HepG2 (cell line): Measurements from ENCODE around the gene SH3BP2. TPM values are rescaled to one million over a fixed set of nuclear protein-coding genes. Genes with fewer than 3 reads are reported as not detected.
A peak's percentile ranks its signal among the peaks of the same experiment; 100 is the strongest.

Experiments
- ASH2L ChIP-seq: fragments of 300-600, 200-600 bp; sonication (generic); IDR thresholded peaks from 2 replicates; pipeline ENCODE4 v1.7.0; 2017; ENCODE audit warnings: low read depth, mild to moderate bottlenecking, moderate library complexity, mixed read lengths, low read length; ENCODE audit not compliant: insufficient read length
- CENPT ChIP-seq: sonication (generic); formaldehyde crosslinking; IDR thresholded peaks from 2 replicates; pipeline ENCODE4 v1.8.0; 2022; ENCODE audit warnings: low read depth, mild to moderate bottlenecking, moderate library complexity, missing genetic modification reagents
- CHD4 ChIP-seq: fragments of 200-600 bp; sonication (generic); IDR thresholded peaks from 2 replicates; pipeline ENCODE4 v1.7.0; 2017; ENCODE audit warnings: mild to moderate bottlenecking, low read length, borderline replicate concordance
- ELK4 ChIP-seq: sonication (generic); formaldehyde crosslinking; IDR thresholded peaks from 2 replicates; pipeline ENCODE4 v1.9.0; 2021; ENCODE audit warnings: missing genetic modification reagents, borderline replicate concordance
- GATAD1 ChIP-seq: IDR thresholded peaks from 2 replicates; pipeline ENCODE4 v1.6.1; 2016; ENCODE audit warnings: missing genetic modification reagents, missing compliant biosample characterization
- KDM5B ChIP-seq: sonication (generic); formaldehyde crosslinking; IDR thresholded peaks from 2 replicates; pipeline ENCODE4 v1.4.0; 2020; ENCODE audit warnings: missing genetic modification reagents, mild to moderate bottlenecking, borderline replicate concordance
- MXD3 ChIP-seq: IDR thresholded peaks from 2 replicates; pipeline ENCODE4 v1.6.1; 2016; ENCODE audit warnings: mild to moderate bottlenecking, missing biosample characterization, missing genetic modification reagents
- NFYB ChIP-seq: sonication (generic); formaldehyde crosslinking; IDR thresholded peaks from 2 replicates; pipeline ENCODE4 v1.4.0; 2020; ENCODE audit warnings: missing genetic modification reagents
- PHF20 ChIP-seq: sonication (generic); formaldehyde crosslinking; IDR thresholded peaks from 2 replicates; pipeline ENCODE4 v1.5.0; 2020; ENCODE audit warnings: mild to moderate bottlenecking, missing genetic modification reagents
- POLR2AphosphoS2 ChIP-seq: IDR thresholded peaks from 2 replicates; pipeline ENCODE4 v1.6.1; 2011; ENCODE audit warnings: low read depth, low read length, improper control_type of control experiment
- SETDB1 ChIP-seq: sonication (generic); formaldehyde crosslinking; IDR thresholded peaks from 2 replicates; pipeline ENCODE4 v1.5.1; 2020; ENCODE audit warnings: missing genetic modification reagents, mild to moderate bottlenecking, borderline replicate concordance
- SIX4 ChIP-seq: sonication (generic); formaldehyde crosslinking; IDR thresholded peaks from 2 replicates; pipeline ENCODE4 v1.4.0; 2020; ENCODE audit warnings: missing genetic modification reagents
- THAP11 ChIP-seq: IDR thresholded peaks from 2 replicates; pipeline ENCODE4 v1.6.1; 2016; ENCODE audit warnings: missing biosample characterization, missing genetic modification reagents
- XBP1 ChIP-seq: sonication (generic); formaldehyde crosslinking; IDR thresholded peaks from 2 replicates; pipeline ENCODE4 v1.5.0; 2020; ENCODE audit warnings: missing genetic modification reagents
- ZFP90 ChIP-seq: sonication (generic); formaldehyde crosslinking; IDR thresholded peaks from 2 replicates; pipeline ENCODE4 v1.8.0; 2022; ENCODE audit warnings: missing genetic modification reagents, mild to moderate bottlenecking, inconsistent platforms, borderline replicate concordance
- ZNF12 ChIP-seq: sonication (generic); formaldehyde crosslinking; IDR thresholded peaks from 2 replicates; pipeline ENCODE4 v1.5.0; 2020; ENCODE audit warnings: missing genetic modification reagents
- ZNF180 ChIP-seq: sonication (generic); formaldehyde crosslinking; IDR thresholded peaks from 2 replicates; pipeline ENCODE4 v1.4.0; 2020; ENCODE audit warnings: low read depth, missing genetic modification reagents, borderline replicate concordance
- ZNF205 ChIP-seq: IDR thresholded peaks from 2 replicates; pipeline ENCODE4 v1.6.1; 2018; ENCODE audit warnings: missing biosample characterization, missing genetic modification reagents
- ZNF224 ChIP-seq: sonication (generic); formaldehyde crosslinking; IDR thresholded peaks from 2 replicates; pipeline ENCODE4 v1.5.0; 2020; ENCODE audit warnings: mild to moderate bottlenecking, missing genetic modification reagents
- ZNF235 ChIP-seq: sonication (generic); formaldehyde crosslinking; IDR thresholded peaks from 2 replicates; pipeline ENCODE4 v1.8.1; 2023; ENCODE audit warnings: mild to moderate bottlenecking, missing genetic modification reagents, borderline replicate concordance
- ZNF362 ChIP-seq: sonication (generic); formaldehyde crosslinking; IDR thresholded peaks from 2 replicates; pipeline ENCODE4 v1.4.0; 2020; ENCODE audit warnings: missing genetic modification reagents, mild to moderate bottlenecking, borderline replicate concordance
- polyA plus RNA-seq, 8 experiments: library from polyadenylated mRNA; depleted of rRNA in 3 of 8; stranded (reverse) in 7 of 8; unstranded in 1 of 8; fragments of >200 nt; fragmentation: Illumina TruSeq in 4 of 8; extraction: Trizol in 4 of 8; gene quantifications; 2 replicates each; pipeline versions ENCODE4 v1.2.1 to v1.2.3, GENCODE V29; 2011 to 2016; ENCODE audit warnings: low read depth in 4 of 8, missing spikeins in 1 of 8, mixed read lengths in 1 of 8; ENCODE audit not compliant: insufficient read depth in 1 of 8
- total RNA-seq, 5 experiments: library from RNA; depleted of rRNA; stranded (reverse); fragments of >200 nt; fragmentation: Illumina TruSeq; extraction: Trizol; gene quantifications; 2 replicates each; pipeline ENCODE4 v1.2.3, GENCODE V29; 2016; ENCODE audit warnings: low read depth in 1 of 5
- TF ChIP-seq, protein P1 (sequence below): sonication (generic); formaldehyde crosslinking; IDR thresholded peaks from 2 replicates; pipeline ENCODE4 v1.8.0; 2022; ENCODE audit warnings: mild to moderate bottlenecking, missing genetic modification reagents, borderline replicate concordance
- TF ChIP-seq, protein P2 (sequence below): sonication (generic); formaldehyde crosslinking; IDR thresholded peaks from 2 replicates; pipeline ENCODE4 v1.9.0; 2022; ENCODE audit warnings: missing genetic modification reagents, mild to moderate bottlenecking, borderline replicate concordance

The SH3BP2 gene
- total and polyA plus RNA-seq, 2 of the 13 experiments (the other 11 are each of a cell fraction or from before 2014, with no cell fraction given): 16.9 to 34.5 TPM

GRCh38 chr4:2800691-2801596 is 8.1 kb downstream of the SH3BP2 start (continued):
- TF ChIP-seq PHF20: peak; percentile 44; the same call in 1 of the 2 replicates
- TF ChIP-seq MXD3: no peak
- TF ChIP-seq POLR2AphosphoS2: no peak
- TF ChIP-seq CENPT (CRISPR knock-in tag): peak; percentile 55; the same call in 1 of the 2 replicates
- TF ChIP-seq KDM5B (CRISPR knock-in tag): peak; percentile 22; the same call in 1 of the 2 replicates
- no peak; the same call in 1 of the 2 replicates for TF ChIP-seq ZFP90 (CRISPR knock-in tag)
- no peak for TF ChIP-seq ZNF362 (CRISPR knock-in tag)
- TF ChIP-seq ZNF205 (CRISPR knock-in tag): peak; percentile 58
- TF ChIP-seq SIX4: no peak
- TF ChIP-seq ZNF12 (CRISPR knock-in tag): peak; percentile 57; the same call in 1 of the 2 replicates
- no peak for TF ChIP-seq ZNF235 (CRISPR knock-in tag)
- TF ChIP-seq ZNF180 (CRISPR knock-in tag): no peak
- no peak for TF ChIP-seq ZNF224
- TF ChIP-seq XBP1 (CRISPR knock-in tag): no peak
- TF ChIP-seq SETDB1 (CRISPR knock-in tag): no peak
- peak; percentile 74 for TF ChIP-seq ASH2L
- TF ChIP-seq ELK4 (CRISPR knock-in tag): no peak
- TF ChIP-seq NFYB (CRISPR knock-in tag): no peak; the same call in 1 of the 2 replicates
- TF ChIP-seq, protein P1, sequence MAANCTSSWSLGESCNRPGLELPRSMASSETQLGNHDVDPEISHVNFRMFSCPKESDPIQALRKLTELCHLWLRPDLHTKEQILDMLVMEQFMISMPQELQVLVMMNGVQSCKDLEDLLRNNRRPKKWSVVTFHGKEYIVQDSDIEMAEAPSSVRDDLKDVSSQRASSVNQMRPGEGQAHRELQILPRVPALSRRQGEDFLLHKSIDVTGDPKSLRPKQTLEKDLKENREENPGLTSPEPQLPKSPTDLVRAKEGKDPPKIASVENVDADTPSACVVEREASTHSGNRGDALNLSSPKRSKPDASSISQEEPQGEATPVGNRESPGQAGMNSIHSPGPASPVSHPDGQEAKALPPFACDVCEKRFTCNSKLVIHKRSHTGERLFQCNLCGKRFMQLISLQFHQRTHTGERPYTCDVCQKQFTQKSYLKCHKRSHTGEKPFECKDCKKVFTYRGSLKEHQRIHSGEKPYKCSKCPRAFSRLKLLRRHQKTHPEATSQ (CRISPR knock-in tag): peak; percentile 15; the same call in 1 of the 2 replicates
- peak; percentile 56; the same call in 1 of the 2 replicates for TF ChIP-seq GATAD1 (CRISPR knock-in tag)
- no peak for TF ChIP-seq CHD4
- TF ChIP-seq THAP11 (CRISPR knock-in tag): peak; percentile 64; the same call in 1 of the 2 replicates
- TF ChIP-seq, protein P2, sequence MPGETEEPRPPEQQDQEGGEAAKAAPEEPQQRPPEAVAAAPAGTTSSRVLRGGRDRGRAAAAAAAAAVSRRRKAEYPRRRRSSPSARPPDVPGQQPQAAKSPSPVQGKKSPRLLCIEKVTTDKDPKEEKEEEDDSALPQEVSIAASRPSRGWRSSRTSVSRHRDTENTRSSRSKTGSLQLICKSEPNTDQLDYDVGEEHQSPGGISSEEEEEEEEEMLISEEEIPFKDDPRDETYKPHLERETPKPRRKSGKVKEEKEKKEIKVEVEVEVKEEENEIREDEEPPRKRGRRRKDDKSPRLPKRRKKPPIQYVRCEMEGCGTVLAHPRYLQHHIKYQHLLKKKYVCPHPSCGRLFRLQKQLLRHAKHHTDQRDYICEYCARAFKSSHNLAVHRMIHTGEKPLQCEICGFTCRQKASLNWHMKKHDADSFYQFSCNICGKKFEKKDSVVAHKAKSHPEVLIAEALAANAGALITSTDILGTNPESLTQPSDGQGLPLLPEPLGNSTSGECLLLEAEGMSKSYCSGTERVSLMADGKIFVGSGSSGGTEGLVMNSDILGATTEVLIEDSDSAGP (CRISPR knock-in tag): peak; percentile 93; the same call in 1 of the 2 replicates
